Activated CD4-positive, alpha-beta T cell treated with anti-CD3 and anti-CD28 coated beads, Interleukin-2, amount 50 U/mL, for 4 hours (primary cell): ENCODE data around the gene BCR.

Source experiments
- DNase-seq, 2 experiments: peaks; one replicate each; pipeline ENCODE4 v3.0.0-alpha.2; 2020

The BCR gene

GRCh38 chr22:23202812-23203451 is 22.6 kb downstream of the BCR start:
- DNase-seq: no peak

- DNase-seq: no peak
These were observed 23.3 kb downstream of the BCR start for GRCh38 chr22:23203452-23204124.

- no peak for DNase-seq
These were observed 23.8 kb downstream of the BCR start for GRCh38 chr22:23204125-23204488.

DNA sequence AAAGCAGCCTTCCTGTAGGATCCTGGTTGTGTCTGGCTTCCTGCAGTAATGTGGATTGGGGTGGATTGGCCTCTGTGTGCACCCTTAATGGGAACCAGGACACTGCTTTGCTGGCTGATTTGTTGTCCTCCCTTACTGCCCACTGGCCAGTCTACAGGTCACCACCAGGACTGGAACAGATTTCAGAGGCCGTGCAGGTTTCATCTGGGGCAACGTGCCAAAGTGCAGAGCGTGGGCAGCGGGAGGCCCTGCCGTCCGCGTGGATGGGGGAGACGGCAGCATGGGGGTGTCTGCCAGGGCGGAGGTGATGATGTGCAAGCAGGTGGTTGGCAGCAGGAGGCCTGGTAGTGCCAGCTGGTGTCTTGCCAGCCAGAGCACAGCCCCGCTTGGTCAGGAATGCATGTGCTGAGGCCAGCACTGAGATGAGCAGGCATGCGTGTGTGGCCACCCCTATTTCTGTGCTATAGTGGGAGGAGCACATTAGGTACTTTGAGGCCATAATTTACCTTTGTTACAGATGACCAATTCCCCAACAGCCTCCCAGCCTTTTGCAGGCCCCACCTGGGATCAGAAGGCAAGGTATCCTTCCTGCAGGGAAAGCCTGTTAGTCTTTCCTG is 24.3 kb downstream of the BCR start:
- DNase-seq: no peak

- DNase-seq: no peak
These were observed 25.2 kb downstream of the BCR start for GRCh38 chr22:23205339-23206049.

GRCh38 chr22:23206915-23207314 is 26.6 kb downstream of the BCR start:
- no peak for DNase-seq

- DNase-seq: no peak
These were observed 27.6 kb downstream of the BCR start for GRCh38 chr22:23207729-23208393.

GRCh38 chr22:23210428-23211170 is 30.3 kb downstream of the BCR start:
- DNase-seq: no peak

- no peak for DNase-seq
These were observed 31.3 kb downstream of the BCR start for GRCh38 chr22:23211622-23212021.

DNA sequence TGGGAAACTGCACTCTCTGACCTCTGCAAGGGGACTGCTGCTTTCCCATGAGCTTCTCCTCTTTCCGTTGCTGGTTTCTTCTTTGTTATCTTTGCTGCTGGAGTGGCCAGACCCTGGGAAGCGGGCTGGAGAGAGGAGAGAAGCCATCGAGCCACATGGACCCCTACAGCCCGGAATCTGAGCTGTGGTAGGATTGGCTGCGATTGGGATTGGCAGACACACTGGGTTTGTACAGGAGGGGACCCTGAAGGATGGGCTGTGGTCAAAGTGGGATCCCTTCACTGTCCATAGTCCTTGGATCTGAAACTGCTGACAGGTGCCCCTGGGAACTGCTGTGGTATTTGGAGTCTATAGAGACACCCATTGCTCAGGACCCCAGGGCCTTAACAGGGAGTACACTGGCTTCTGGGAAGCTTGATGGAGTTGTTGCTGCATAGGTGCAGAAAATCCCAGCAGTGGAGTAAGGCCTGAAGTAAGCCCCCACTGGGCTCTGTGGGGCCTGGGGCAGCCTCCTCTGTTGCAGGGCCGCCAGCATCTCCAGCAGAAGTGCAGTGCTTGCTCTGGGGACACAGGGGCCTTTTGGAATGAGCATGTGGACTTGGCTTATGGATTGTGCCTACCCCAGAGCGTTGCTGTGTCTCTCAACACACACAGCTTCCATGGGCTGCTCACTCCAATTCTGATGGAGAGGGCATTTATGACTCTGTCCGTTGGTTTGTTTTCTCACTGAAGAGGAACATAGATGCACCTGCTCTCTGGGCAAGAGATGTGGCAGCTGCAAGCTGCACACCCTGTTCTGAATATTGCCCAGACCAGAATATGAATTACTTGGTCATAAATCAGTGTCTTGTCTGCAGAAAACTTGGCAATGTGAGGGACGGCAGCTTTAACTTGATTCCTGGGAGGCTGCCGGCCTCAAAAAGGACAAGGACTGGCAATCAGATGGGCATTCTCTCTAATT is 32.0 kb downstream of the BCR start:
- no peak for DNase-seq

DNA sequence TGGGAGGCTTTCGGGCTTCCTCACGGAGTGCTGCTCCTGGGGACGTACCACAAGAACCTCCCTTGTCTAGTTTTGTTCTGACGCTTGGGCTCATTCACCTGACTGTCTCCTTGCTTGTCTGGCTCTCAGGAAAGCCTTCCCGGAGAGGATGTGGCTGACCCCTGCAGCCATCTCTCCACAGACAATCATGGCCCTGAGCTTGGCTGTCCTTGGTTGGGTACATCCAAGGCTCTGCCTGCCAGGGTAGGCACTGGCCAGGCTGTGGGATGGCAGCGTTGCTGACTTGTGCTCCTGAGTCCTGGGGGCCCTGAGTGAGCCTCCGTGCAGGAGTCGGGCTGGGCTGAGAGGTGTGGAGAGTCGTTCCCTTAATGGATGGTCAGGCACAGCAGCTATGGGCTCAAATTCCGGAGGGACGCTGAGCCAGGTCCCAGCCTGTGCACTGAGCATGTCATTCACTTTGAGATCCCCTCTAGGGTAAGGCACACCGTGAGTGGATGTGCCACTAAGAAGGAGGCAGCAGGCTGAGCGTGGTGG is 32.8 kb downstream of the BCR start:
- DNase-seq: no peak

- DNase-seq: no peak
These were observed 33.4 kb downstream of the BCR start for GRCh38 chr22:23213581-23214334.

- DNase-seq: no peak
These were observed 34.1 kb downstream of the BCR start for GRCh38 chr22:23214398-23214797.

GRCh38 chr22:23215294-23216241 is 35.3 kb downstream of the BCR start:
- DNase-seq: no peak

DNA sequence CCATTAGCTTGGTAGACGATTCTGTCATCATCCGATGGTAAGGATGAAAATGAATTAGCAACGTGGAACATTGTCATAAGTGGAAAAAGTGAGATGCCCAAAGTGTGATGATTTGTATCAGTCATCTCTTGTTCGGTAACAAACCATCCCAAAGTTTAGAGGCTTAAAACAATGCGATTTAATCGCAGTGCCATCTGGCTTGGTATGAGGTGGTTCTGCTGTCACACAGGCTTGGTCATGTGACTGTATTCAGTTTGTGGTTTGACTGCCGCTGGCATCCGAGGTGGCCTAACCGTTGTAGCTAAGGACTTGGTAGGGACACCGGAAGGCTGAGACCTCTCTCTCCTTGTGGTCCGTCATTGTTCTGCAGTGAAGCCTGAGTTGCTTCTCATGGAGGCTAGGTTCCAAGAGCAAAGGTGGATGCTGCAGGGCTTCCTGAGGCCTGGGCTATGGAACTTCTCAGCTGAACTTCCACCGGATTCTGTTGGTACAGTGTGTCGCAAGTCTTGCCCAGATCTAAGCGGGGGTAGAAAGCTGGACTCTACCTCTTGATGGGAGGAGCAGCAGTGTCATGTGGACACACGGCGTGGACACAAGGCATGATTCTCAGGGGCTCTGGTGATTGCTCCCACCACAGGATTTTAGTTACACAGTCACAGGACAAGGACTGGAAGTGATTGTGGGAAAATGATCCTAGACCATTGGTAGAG is 36.3 kb downstream of the BCR start:
- DNase-seq: peak; percentile 37 to 42

- DNase-seq: no peak
These were observed 37.1 kb downstream of the BCR start for GRCh38 chr22:23217171-23218052.
